Stimulated activated CD4-positive, alpha-beta T cell treated with anti-CD3 and anti-CD28 coated beads, Interleukin-4, amount 100 ng/mL, for 24 hours (primary cell): ENCODE data around the gene LRCH4.
"Not testable (repeated sequence)": the region's sequence is repeated elsewhere in the genome, so short reads cannot be mapped to it uniquely, and the experiment has no call there.

Source experiments
- DNase-seq: peaks from one replicate; pipeline ENCODE4 v3.0.0-alpha.2; 2020

LRCH4 gene

DNA sequence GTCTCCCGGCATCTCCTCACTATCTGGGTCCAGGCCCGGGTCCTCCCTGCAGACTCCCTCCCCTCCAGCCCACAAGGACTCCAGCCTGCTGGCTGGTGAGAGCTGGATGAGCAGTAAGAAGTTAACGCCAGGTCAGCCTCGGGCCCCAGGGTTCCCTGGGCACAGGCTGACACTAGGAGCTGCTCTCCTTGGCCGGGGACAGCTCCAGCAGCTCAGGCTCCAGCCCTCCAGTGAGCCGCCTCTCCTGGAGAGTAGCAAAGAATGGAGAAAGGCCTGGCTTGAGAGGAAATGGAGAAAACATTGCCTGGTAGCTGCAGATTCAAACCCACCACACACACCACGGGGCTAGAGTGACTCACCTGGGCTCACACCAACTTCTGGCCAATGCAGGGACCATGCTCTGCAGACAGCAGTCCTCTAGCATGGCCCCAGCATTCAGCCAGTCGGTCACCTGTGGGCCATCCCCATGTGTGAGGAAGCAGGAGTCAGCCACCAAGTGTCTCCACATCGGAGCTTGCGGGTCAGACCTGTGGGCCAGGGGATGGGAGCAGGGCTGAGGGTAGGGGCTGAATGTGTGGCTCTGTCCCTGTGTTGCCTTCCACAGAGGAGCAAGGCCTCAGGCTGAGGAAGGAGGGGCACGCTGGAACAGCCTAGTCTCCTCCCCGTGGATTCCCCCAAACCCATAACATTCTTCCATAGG is 18.7 kb downstream of the LRCH4 start:
- no peak for DNase-seq

- no peak for DNase-seq
These were observed 19.9 kb downstream of the LRCH4 start for GRCh38 chr7:100566018-100566531.

DNA sequence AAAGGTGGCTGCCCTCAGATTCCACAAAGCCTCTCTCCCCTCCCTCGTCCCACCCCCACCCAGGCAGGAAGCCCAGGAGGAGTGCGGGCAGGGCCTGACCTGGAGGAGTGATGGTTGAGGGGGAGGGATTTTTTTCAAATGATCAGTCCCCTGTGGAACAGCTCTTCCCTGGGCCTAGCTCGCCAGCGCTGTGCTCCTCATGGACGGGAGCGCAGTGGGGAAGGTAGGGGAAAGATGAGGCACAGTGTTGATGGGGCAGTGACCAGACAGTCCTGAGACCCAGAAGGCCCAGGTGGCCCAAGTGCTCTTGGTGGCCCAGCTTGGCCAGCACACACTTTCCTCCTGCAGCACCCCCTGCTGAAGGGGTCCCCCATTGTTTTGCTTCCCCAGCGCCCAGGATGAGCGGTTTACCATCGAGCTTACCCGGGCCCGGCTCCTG is 20.8 kb downstream of the LRCH4 start:
- no peak for DNase-seq

DNA sequence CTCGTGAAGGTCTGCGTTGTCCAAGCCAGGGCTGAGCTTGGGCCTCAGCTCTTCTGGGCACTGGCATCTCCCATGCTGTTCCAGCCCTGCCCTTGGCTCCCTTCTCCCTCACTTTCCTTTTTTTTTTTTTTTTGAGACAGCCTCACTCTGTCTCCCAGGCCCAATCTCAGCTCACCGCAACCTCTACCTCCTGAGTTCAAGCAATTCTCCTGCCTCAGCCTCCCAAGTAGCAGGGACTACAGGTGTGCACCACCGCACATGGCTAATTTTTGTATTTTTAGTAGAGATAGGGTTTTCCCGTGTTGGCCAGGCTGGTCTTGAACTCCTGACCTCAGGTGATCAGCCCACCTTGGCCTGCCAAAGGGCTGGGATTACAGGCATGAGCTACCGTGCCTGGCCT is 21.5 kb downstream of the LRCH4 start:
- not testable (repeated sequence) for DNase-seq

GRCh38 chr7:100563809-100564400 is 22.0 kb downstream of the LRCH4 start:
- DNase-seq: peak; percentile 88

- DNase-seq: no peak
These were observed 22.8 kb downstream of the LRCH4 start for GRCh38 chr7:100563100-100563564.

- no peak for DNase-seq
These were observed 23.5 kb downstream of the LRCH4 start for GRCh38 chr7:100562195-100563099.

- no peak for DNase-seq
These were observed 24.3 kb downstream of the LRCH4 start for GRCh38 chr7:100561491-100562194.

DNA sequence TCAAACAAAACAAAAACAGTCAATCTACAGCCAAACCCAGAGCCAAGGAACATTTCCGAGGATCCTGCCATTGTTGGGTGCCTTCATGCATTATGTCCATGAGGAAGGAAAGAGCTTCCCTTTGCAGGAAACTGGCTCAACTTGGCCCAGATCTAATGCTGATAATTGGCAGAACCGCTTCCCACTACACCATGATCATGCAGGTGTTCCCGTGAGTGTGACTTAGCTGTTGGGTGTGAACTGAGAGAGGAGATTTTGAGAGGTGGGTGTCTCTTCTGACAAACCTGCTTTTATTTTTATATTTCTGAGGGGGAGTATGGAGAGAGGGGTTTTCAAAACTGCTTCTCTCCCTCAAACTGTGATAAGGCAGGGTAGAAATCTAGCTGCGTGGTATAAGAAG is 26.8 kb downstream of the LRCH4 start:
- DNase-seq: no peak

- DNase-seq: no peak
These were observed 29.4 kb downstream of the LRCH4 start for GRCh38 chr7:100556541-100556940.

DNA sequence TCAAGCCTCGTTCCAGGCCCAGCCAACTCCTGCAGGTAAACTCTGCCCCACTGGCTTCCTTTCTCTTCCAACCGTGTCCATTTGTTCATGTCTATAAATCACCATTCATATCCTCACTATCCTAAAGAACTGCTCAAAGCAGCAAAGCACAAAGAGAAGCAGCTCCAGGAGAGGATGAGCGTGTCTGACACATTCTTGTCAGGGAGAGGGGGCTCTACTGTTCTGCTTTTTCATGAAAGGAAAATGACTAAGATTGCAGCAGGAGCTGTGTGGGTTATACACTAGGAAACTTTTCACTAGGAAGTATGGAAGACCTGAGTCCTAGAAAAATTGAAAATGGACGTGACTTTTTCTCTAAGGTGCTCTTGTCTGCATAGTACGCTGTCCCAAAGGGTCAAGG is 30.2 kb downstream of the LRCH4 start:
- DNase-seq: no peak

GRCh38 chr7:100553032-100553431 is 32.9 kb downstream of the LRCH4 start:
- no peak for DNase-seq

GRCh38 chr7:100552532-100552931 is 33.4 kb downstream of the LRCH4 start:
- DNase-seq: no peak

GRCh38 chr7:100548446-100548845 is 37.5 kb downstream of the LRCH4 start:
- not testable (repeated sequence) for DNase-seq

DNA sequence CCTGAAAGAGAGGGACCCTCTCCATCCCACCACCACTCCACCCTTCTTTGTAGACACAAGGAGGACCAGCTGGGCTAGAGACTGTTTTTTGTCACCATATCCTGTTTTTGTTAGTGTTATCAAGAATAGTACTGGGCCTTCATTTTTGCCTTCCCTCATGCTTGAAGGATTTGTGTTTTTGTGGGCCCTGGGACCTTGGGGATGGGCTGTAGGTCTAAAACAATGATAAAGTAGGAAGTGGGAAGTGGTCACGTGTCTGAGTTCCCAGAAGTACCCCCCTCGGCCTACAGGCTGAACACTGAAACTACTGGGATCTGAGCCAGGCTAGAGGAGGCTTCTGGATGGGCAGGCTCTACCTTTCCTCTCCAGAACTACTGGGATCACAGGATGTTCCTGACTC is 38.1 kb downstream of the LRCH4 start:
- DNase-seq: no peak

GRCh38 chr7:100546926-100547800 is 38.8 kb downstream of the LRCH4 start:
- no peak for DNase-seq

GRCh38 chr7:100546129-100546925 is 39.6 kb downstream of the LRCH4 start:
- DNase-seq: no peak

- peak; percentile 71 for DNase-seq
These were observed 40.4 kb downstream of the LRCH4 start for GRCh38 chr7:100545360-100546128.

- no peak for DNase-seq
These were observed 41.0 kb downstream of the LRCH4 start for GRCh38 chr7:100544967-100545359.

DNA sequence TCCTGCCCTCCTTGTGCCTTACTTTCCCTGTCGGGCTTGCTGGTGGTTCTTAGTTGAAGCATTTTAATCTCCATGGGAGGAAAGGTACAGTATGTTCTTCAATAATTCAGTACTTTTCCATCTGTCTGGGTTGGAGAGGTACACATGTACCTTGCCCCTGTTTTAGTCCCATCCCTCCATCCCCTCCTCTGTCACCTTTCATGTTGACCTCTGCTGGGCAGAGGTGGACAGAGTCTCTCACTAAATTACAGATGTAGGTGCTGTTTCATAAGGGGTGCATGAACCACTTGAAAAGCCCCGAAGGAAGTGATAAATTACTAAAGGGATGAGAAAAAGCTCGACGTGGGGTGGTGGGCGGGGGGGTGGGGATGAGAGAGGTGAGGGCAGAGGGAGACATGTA is 41.5 kb downstream of the LRCH4 start:
- no peak for DNase-seq
